IMR-90 (cell line): ENCODE results near the gene LYPD6B. TPM values are rescaled to one million over a fixed set of nuclear protein-coding genes. Genes with fewer than 3 reads are reported as not detected.
A peak's percentile ranks its signal among the peaks of the same experiment; 100 is the strongest.

Experiments used
- ATAC-seq: fragments of 200-7000 bp; cut with Tn5 transposase; 2 replicates; pipeline ENCODE4 v1.9.1; 2020; ENCODE audit warnings: low read depth, mild to moderate bottlenecking, moderate library complexity
- BruUV-seq: library from RNA; stranded (reverse); fragments of 400-500 nt; replicated peaks from 2 replicates; lab custom pipeline; 2021; lab: Mats Ljungman, UMichigan
- CTCF ChIA-PET: fragments of 300-600 bp; formaldehyde crosslinking; extraction: SDS; loops from one replicate; lab custom pipeline; 2021; ENCODE audit warnings: antibody characterized with exemption; lab: Yijun Ruan, JAX
- POLR2A ChIA-PET: fragments of 300-600 bp; sonication (Branson Sonifier 250); formaldehyde crosslinking; loops from one replicate; lab custom pipeline; 2022; ENCODE audit warnings: antibody characterized with exemption; ENCODE audit not compliant: unreplicated experiment; lab: Charles Lee
- DNase-seq: peaks from one replicate; pipeline ENCODE4 v3.0.0; 2013
- H2AFZ ChIP-seq: replicated peaks from 2 replicates; pipeline ENCODE3; 2013; ENCODE audit warnings: low read length, mild to moderate bottlenecking; ENCODE audit not compliant: poor library complexity
- H2AK5ac ChIP-seq: 2 replicates; pipeline ENCODE4 v1.6.1; 2013; ENCODE audit warnings: low read depth, low read length, inconsistent platforms
- H2AK9ac ChIP-seq: replicated peaks from 2 replicates; pipeline ENCODE3; 2013; ENCODE audit warnings: mild to moderate bottlenecking, low read depth, low read length, moderate library complexity; ENCODE audit not compliant: poor library complexity
- H2BK120ac ChIP-seq: 2 replicates; pipeline ENCODE4 v1.6.1; 2013; ENCODE audit warnings: low read depth, low read length, inconsistent platforms
- H2BK15ac ChIP-seq: 3 replicates; pipeline ENCODE4 v1.6.1; 2013; ENCODE audit warnings: low read depth, low read length, inconsistent platforms
- H2BK20ac ChIP-seq: 2 replicates; pipeline ENCODE4 v1.6.1; 2013; ENCODE audit warnings: low read depth, mild to moderate bottlenecking, inconsistent platforms, low read length, moderate library complexity
- H2BK5ac ChIP-seq: 2 replicates; pipeline ENCODE4 v1.6.1; 2013; ENCODE audit warnings: mild to moderate bottlenecking, low read depth, low read length, inconsistent platforms; ENCODE audit not compliant: poor library complexity, severe bottlenecking
- H3K14ac ChIP-seq: replicated peaks from 2 replicates; pipeline ENCODE4 v1.6.1; 2013; ENCODE audit warnings: low read depth, low read length, inconsistent platforms
- H3K18ac ChIP-seq: 2 replicates; pipeline ENCODE4 v1.6.1; 2013; ENCODE audit warnings: low read depth, low read length, control low read depth
- H3K23ac ChIP-seq: 2 replicates; pipeline ENCODE4 v1.6.1; 2013; ENCODE audit warnings: low read depth, low read length, inconsistent platforms
- H3K27ac ChIP-seq: 2 replicates; pipeline ENCODE4 v1.5.1; 2013; ENCODE audit warnings: mild to moderate bottlenecking, control low read depth, low read length; ENCODE audit not compliant: insufficient read depth
- H3K27me3 ChIP-seq: 2 replicates; pipeline ENCODE4 v1.6.1; 2013; ENCODE audit warnings: low read length; ENCODE audit not compliant: control insufficient read depth, insufficient read depth
- H3K36me3 ChIP-seq: 2 replicates; pipeline ENCODE4 v1.6.1; 2013; ENCODE audit warnings: low read length, mixed read lengths; ENCODE audit not compliant: control insufficient read depth, insufficient read depth
- H3K4ac ChIP-seq: 2 replicates; pipeline ENCODE4 v1.6.1; 2013; ENCODE audit warnings: low read depth, low read length, inconsistent platforms
- H3K4me1 ChIP-seq: 2 replicates; pipeline ENCODE4 v1.6.1; 2013; ENCODE audit warnings: low read length, mixed read lengths; ENCODE audit not compliant: control insufficient read depth, insufficient read depth
- H3K4me2 ChIP-seq: 2 replicates; pipeline ENCODE4 v1.6.1; 2013; ENCODE audit warnings: low read depth, mild to moderate bottlenecking, control low read depth, low read length, moderate library complexity
- H3K4me3 ChIP-seq: 2 replicates; pipeline ENCODE4 v1.5.1; 2013; ENCODE audit warnings: low read depth, mild to moderate bottlenecking, control low read depth, low read length, moderate library complexity; ENCODE audit not compliant: insufficient read depth
- H3K56ac ChIP-seq: 2 replicates; pipeline ENCODE4 v1.6.1; 2013; ENCODE audit warnings: low read length, inconsistent platforms; ENCODE audit not compliant: insufficient read depth; ENCODE audit errors: extremely low read depth
- H3K79me1 ChIP-seq, 2 experiments: 2 replicates each; pipeline ENCODE4 v1.6.1; 2013; ENCODE audit warnings: low read length in 2 of 2, inconsistent platforms in 1 of 2, low read depth in 1 of 2
- H3K9ac ChIP-seq: 2 replicates; pipeline ENCODE4 v1.6.1; 2013; ENCODE audit warnings: low read depth, low read length, control low read depth
- H3K9me1 ChIP-seq: 2 replicates; pipeline ENCODE4 v1.6.1; 2013; ENCODE audit warnings: low read length, inconsistent platforms; ENCODE audit not compliant: insufficient read depth
- H3K9me3 ChIP-seq: 2 replicates; pipeline ENCODE4 v1.6.1; 2013; ENCODE audit warnings: low read length; ENCODE audit not compliant: control insufficient read depth, insufficient read depth
- H4K20me1 ChIP-seq: 2 replicates; pipeline ENCODE4 v1.6.1; 2013; ENCODE audit warnings: low read length, inconsistent platforms; ENCODE audit not compliant: insufficient read depth
- H4K5ac ChIP-seq: 2 replicates; pipeline ENCODE4 v1.6.1; 2013; ENCODE audit warnings: mild to moderate bottlenecking, low read depth, low read length, control low read depth
- H4K8ac ChIP-seq, 2 experiments: 2 replicates each; pipeline ENCODE4 v1.6.1; 2013; ENCODE audit warnings: low read depth in 2 of 2, low read length in 2 of 2, control low read depth in 1 of 2, inconsistent platforms in 1 of 2
- H4K91ac ChIP-seq: 2 replicates; pipeline ENCODE4 v1.6.1; 2013; ENCODE audit warnings: low read depth, low read length, inconsistent platforms; ENCODE audit not compliant: insufficient read depth
- SMC3 ChIP-seq: fragments of 150-350 bp; IDR thresholded peaks from 2 replicates; pipeline ENCODE4 v1.6.1; 2016; ENCODE audit warnings: low read depth, mild to moderate bottlenecking, antibody characterized with exemption, low read length, moderate library complexity
- USF2 ChIP-seq: fragments of 150-350 bp; IDR thresholded peaks from 2 replicates; pipeline ENCODE4 v1.6.1; 2017; ENCODE audit warnings: mild to moderate bottlenecking, antibody characterized with exemption, low read length, low read depth
- WGBS, 2 experiments: methylation state at CpG; one replicate each; pipeline versions ENCODE4 v1.1.5 to v1.1.7; 2013; ENCODE audit warnings: missing lambda C conversion rate in 2 of 2; ENCODE audit not compliant: insufficient read length in 1 of 2; ENCODE audit errors: extremely low coverage in 2 of 2; 5-methylcytosine and 5-hydroxymethylcytosine counted together
- dilution Hi-C: fragments of 300-500 bp; cut with HindIII; formaldehyde crosslinking; loops from one replicate; pipeline ENCODE4 v1.14.3; 2018; ENCODE audit warnings: low sequenced_read_pairs; ENCODE audit not compliant: unreplicated experiment
- in situ Hi-C: fragments of 300-500 bp; cut with MboI; formaldehyde crosslinking; loops from 3 replicates; pipeline ENCODE4 v1.14.3; 2019; ENCODE audit warnings: low sequenced_read_pairs, inconsistent platforms, mixed read lengths
- intact Hi-C: fragments of 100-400 bp; cut with micrococcal nuclease; formaldehyde crosslinking; loops from 2 replicates; pipeline ENCODE4 v1.10.0; 2022
- polyA plus RNA-seq, 3 experiments: library from polyadenylated mRNA; depleted of rRNA; stranded (reverse); fragments of >200 nt; gene quantifications; 2 replicates each; pipeline ENCODE4 v1.2.3, GENCODE V29; 2012; ENCODE audit warnings: low replicate concordance in 1 of 3
- total RNA-seq: library from RNA; depleted of rRNA; stranded (reverse); fragments of >200 nt; gene quantifications from 2 replicates; pipeline ENCODE4 v1.2.3, GENCODE V29; 2012

The LYPD6B gene
- total and polyA plus RNA-seq, 2 of the 4 experiments (the other 2 are of a cell fraction), result 0.05 TPM; not detected in 1

- 47% methylated on average over 3 of the region's 10 CpGs; no CpG with 5 or more reads in 1 of the 2 experiments for WGBS, 2 experiments
- Histone ChIP-seq H4K8ac (no peak overlapping the region), H3K18ac (no peak overlapping the region), H3K27me3 (no peaks in the 10 kb centered on the region), H2BK120ac (peak overlapping the region; percentile 36; the same call in 1 of the 2 replicates), H3K4ac (no peak overlapping the region), H3K4me2 (peak overlapping the region; percentile 67), H3K27ac (no peak overlapping the region), H4K20me1 (no peaks in the 10 kb centered on the region), H4K5ac (no peak overlapping the region), H2AK9ac (no peak overlapping the region), H3K23ac (peak overlapping the region; percentile 83), H3K56ac (no peak overlapping the region), H3K79me1 (no peaks in the 10 kb centered on the region), H3K4me3 (peak overlapping the region; percentile 4; the same call in 1 of the 2 replicates), H2BK5ac (no peak overlapping the region), H2BK20ac (no peak overlapping the region), H3K9me1 (no peaks in the 10 kb centered on the region), H4K91ac (no peak overlapping the region), H3K36me3 (no peaks in the 10 kb centered on the region), H2AFZ (peak overlapping the region; percentile 68), H3K14ac (no peak overlapping the region), H3K9ac (no peak overlapping the region), H3K4me1 (peaks cover 3% of the 10 kb centered on the region), H3K9me3 (no peaks in the 10 kb centered on the region), H2AK5ac (no peak overlapping the region), H2BK15ac (no peak overlapping the region)
- dilution Hi-C loops, result no loop called here
- ATAC-seq (peak; percentile 53), DNase-seq (no peak)
- no peak for TF ChIP-seq USF2
- no peak for TF ChIP-seq SMC3
- intact Hi-C loops, result no loop called here
- ChIA-PET POLR2A (no interaction called here), CTCF (no interaction called here)
- no TSS peak for BruUV-seq
- in situ Hi-C loops, result no loop called here
Measured at GRCh38 chr2:149075853-149076252, 37.4 kb downstream of the LYPD6B start.
